Fibroblast of peridontal ligament (primary cell): ENCODE data around the gene LOX.
A peak's percentile ranks its signal among the peaks of the same experiment; 100 is the strongest.

Experiments
- DNase-seq: peaks from one replicate; pipeline ENCODE4 v3.0.0-alpha.2; 2010; ENCODE audit errors: extremely low read depth

The LOX gene

GRCh38 chr5:122078116-122079110, at the start of gene LOX:
Gene LOX (minus strand): TSS chr5:122078259. CDS start chr5:122077985, 274 bp downstream.
- DNase-seq = peak; percentile 96

- DNase-seq = peak; percentile 69
These were observed 48.8 kb upstream of the LOX start for GRCh38 chr5:122126756-122127321.

GRCh38 chr5:122126177-122126755, 48.2 kb upstream of the LOX start:
- DNase-seq = peak; percentile 88

DNA sequence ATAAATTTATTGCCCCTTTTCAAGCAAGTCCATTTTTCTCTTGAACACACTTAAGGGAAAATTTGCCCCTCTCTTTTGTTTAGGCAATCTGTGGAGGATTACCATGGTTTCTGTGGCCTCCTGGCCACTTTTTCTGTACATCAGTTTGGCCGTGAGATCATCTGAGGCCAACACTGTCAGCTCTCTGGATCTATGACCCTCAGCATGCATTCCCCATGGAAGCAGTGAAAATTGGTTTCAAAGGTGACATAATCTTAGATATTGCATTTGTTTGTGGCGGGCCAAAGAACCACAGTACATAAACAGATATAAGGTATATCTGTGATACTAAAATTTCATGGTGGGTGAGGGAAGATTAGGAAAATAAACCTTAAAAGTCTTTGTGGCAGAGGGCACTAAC, 46.7 kb upstream of the LOX start:
- DNase-seq = no peak

GRCh38 chr5:122121479-122122465, 43.7 kb upstream of the LOX start:
- DNase-seq = no peak

GRCh38 chr5:122120957-122121356, 42.9 kb upstream of the LOX start:
- DNase-seq = no peak

- DNase-seq = no peak
These were observed 42.4 kb upstream of the LOX start for GRCh38 chr5:122120493-122120892.

GRCh38 chr5:122119205-122119604, 41.1 kb upstream of the LOX start:
- DNase-seq = no peak

GRCh38 chr5:122118356-122118948, 40.4 kb upstream of the LOX start:
- no peak for DNase-seq

GRCh38 chr5:122114501-122114900, 36.4 kb upstream of the LOX start:
- peak; percentile 20 for DNase-seq

- DNase-seq = no peak
These were observed 34.9 kb upstream of the LOX start for GRCh38 chr5:122112733-122113558.

DNA sequence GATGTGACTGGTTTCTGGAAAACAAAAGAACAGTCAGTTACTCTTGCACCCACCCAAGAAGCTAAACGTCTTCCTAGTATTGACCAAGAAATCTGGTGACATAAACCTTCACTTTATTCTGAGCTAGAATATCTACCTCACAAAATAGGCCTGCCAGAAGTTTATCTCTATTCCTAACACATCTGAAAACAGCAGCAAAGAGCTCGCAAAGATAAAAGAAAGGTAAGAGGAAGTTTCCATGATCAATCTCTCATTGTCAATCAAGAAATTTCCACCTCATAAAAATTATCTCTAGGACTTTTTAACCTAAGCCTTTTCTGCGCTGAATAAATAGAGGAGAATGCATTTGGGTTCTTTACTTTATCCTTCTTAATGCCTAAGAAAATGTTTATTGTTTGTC, 34.0 kb upstream of the LOX start:
- DNase-seq = no peak

DNA sequence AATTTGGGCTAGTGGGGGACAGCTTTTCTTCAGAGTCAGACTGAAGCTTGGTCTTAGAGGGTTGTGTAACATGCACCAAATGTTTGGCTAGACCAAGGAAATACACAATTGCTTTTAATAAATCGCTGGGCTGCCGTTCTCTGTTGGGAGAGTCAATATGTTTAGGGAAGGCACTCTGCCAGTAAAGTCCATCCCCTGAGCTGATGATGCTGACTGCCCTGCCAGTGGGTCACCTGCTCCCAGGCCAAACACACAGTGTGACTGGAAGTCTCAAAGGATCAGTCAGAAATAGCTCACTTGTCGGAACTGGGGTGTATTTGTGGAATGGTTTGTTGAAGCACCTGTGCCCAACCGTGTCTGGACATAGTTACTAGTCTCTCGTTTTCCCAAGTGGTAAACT, 33.4 kb upstream of the LOX start:
- no peak for DNase-seq

DNA sequence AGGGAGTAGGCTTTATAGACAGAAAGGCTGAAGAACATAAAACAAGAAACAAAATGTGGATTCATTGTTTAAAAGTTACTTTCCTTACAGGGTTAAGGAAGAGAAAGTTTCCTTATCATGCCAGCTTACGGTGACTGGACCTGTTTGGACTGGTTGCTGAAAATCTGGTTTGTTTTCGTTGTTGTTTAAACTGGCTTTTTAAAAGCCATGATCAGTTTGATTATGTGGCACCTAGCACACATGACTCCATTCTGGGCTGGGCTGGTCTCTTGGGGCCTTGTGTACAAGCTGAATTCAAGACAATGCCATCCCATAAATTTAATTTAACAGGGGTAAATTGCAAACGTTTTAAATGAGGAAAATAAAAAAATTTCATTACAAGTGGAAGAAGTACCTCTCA, 32.9 kb upstream of the LOX start:
- DNase-seq = no peak

DNA sequence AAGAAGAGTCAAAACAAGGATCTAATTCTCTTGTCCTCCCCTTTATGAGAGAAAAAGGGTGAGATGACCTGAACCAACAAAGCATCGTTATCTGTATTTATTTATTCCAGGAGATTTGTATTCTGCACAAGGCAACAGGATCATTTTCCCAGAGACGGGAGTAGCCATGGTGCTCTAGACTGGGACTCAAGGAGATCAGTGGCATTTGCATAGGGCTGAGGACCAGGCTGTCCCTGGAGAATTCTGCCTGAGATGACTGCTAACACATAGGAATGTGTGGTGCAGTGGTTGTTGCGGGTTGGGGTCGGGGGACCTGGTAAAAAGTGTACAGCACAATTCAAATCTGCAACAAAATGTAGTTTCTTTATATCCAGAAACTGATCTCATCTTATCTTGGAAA, 29.0 kb upstream of the LOX start:
- DNase-seq = no peak

DNA sequence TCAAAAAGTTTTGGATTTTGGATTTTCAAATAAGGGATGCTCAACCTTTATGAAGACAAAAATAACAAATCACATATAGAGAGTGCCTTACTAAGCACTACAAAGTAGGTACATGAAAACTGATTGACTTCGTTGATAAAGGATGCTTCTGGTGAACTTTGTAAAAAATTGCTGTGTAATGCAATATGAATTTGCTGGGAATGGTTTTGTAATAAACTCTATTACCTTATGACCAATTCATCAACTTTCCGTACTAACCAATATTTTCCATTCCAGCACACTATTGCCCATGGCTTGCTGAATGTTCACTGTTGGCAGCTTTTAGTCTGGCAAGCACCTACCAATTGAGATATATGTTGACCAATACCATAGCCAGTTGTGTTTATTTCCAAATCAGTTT, 27.9 kb upstream of the LOX start:
- DNase-seq = no peak

- peak; percentile 79 for DNase-seq
These were observed 24.8 kb upstream of the LOX start for GRCh38 chr5:122102825-122103224.

DNA sequence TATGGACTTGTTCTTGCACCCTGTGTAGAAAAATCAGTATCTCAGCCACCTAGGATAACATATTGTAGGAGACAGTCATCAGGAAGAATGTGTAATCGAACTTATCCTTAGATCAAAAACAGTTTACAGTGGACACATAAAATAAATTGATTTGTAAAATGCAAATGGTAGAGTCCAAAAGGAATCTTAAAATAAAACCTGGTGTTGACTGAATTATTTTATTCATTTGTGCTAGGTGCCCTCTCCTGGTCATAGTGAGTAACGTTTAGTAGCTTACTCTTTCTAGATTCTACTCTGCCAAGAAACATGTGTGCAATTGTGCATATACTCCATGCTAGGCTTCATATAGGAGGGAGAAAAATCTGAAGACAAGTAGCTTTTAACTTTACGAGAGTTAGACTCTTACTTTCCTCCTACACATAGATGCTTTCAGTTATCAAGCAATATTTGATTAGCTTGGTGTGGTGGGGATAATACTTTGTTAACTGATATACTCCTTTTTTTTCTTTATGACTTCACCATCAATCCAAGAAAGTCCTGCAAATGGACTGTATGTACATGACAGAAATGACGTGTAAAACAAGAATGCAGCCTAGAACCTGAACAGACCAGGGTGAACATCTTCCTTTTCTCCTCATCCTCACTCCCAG, 23.7 kb upstream of the LOX start:
- peak; percentile 88 for DNase-seq

DNA sequence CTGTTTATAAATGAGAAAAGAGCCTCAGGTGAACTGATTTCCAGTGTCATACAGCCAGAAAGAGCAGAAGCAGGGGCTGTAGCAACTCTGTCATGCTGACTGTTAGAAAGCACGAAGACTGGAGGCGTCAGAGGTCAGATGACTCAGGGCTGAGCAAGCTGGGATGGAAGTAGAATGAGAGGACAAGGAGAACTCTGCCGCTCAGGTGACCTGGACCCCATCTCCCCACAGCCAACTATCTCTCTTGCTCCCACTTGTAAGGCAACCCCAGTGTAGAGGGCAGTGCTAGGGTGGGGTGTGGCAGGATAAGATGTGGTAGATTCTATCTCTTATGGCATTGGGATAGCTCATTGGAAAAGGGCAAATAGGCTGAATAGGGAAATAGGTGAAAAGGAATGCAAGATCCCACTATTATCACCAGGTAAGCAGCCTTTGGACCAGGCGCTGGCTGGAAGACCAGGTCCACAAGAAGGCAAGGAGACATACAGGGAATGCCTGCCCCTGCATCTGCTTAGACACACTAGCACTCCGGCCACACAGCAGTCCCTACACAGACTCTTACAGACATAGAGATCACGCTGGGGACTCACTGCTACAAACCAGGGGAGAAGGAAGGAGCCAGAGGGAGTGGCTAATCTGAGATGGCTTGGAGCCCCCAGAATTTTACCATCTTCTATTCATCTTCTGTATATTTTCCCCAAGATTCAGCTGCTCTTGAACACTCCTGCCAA, 21.2 kb upstream of the LOX start:
- peak; percentile 68 for DNase-seq
